HCT116 (cell line): ENCODE measurements around the gene NLRP11.

Source experiments
- CEBPB ChIP-seq: IDR thresholded peaks from 2 replicates; pipeline ENCODE4 v1.6.1; 2012; ENCODE audit warnings: low read depth
- EZH2 ChIP-seq: fragments of 200-600 bp; sonication (generic); IDR thresholded peaks from 2 replicates; pipeline ENCODE4 v1.6.1; 2017; ENCODE audit warnings: antibody characterized with exemption, mixed run types
- EZH2phosphoT487 ChIP-seq: fragments of 200-600 bp; IDR thresholded peaks from 2 replicates; pipeline ENCODE4 v1.6.1; 2018; ENCODE audit warnings: antibody characterized with exemption, borderline replicate concordance
- POLR2A ChIP-seq: IDR thresholded peaks from 2 replicates; pipeline ENCODE4 v1.7.0; 2011; ENCODE audit warnings: borderline replicate concordance; ENCODE audit not compliant: insufficient read depth, insufficient read length; ENCODE audit errors: extremely low read depth
- POLR2AphosphoS5 ChIP-seq: IDR thresholded peaks from 2 replicates; pipeline ENCODE4 v1.6.1; 2011; ENCODE audit warnings: mild to moderate bottlenecking, low read depth, low read length, moderate library complexity
- SIN3A ChIP-seq: IDR thresholded peaks from 2 replicates; pipeline ENCODE4 v1.6.1; 2012; ENCODE audit warnings: low read depth
- ZNF274 ChIP-seq: fragments of 200-500 bp; sonication (Bioruptor generic); IDR thresholded peaks from 2 replicates; pipeline ENCODE4 v1.6.1; 2014; ENCODE audit warnings: mild to moderate bottlenecking, low read depth, low read length, inconsistent platforms
- TF ChIP-seq, protein P1 (sequence below), 3 experiments: fragments of 200-600 bp in 1 of 3; sonication (generic) in 1 of 3; IDR thresholded peaks in 2 of 3; conservative IDR thresholded peaks in 1 of 3; 2 replicates each; pipeline ENCODE4 v1.5.1; 2012 to 2017; ENCODE audit warnings: low read depth in 2 of 3, low read length in 2 of 3, antibody characterized with exemption in 1 of 3, borderline replicate concordance in 1 of 3, control low read depth in 1 of 3, mild to moderate bottlenecking in 1 of 3, mixed read lengths in 1 of 3, mixed run types in 1 of 3, moderate library complexity in 1 of 3; ENCODE audit not compliant: insufficient read depth in 1 of 3
- TF ChIP-seq, protein P2 (sequence below): IDR thresholded peaks from 2 replicates; pipeline ENCODE4 v1.6.1; 2012
- TF ChIP-seq, protein P3 (sequence below): IDR thresholded peaks from 2 replicates; pipeline ENCODE4 v1.6.1; 2011; ENCODE audit warnings: mild to moderate bottlenecking, low read length, moderate library complexity; ENCODE audit not compliant: insufficient replicate concordance; ENCODE audit errors: extremely low read depth
- TF ChIP-seq, protein P4 (sequence below): IDR thresholded peaks from 2 replicates; pipeline ENCODE4 v1.6.1; 2012

DNA sequence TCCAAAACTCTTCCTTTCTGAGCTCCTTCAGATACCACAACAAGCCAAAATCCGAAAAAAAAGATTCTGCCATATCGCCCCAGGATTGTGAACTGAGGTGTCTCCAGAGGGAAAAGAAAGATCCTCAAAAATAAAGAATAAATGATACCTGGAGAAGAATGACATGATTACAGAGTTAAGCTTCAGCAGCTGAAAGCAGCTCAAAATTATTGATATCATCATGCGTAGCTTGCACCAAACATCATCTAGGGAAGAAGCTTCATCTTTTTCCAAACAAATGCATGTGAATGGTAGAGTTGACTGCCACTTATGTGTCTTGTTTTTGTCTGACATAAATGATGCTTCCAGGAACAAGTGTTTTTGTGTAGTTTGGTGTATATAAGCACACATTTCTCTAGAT is 93.5 kb downstream of the NLRP11 start, which contains the start of gene NLRP9:
- TF ChIP-seq, protein P1, sequence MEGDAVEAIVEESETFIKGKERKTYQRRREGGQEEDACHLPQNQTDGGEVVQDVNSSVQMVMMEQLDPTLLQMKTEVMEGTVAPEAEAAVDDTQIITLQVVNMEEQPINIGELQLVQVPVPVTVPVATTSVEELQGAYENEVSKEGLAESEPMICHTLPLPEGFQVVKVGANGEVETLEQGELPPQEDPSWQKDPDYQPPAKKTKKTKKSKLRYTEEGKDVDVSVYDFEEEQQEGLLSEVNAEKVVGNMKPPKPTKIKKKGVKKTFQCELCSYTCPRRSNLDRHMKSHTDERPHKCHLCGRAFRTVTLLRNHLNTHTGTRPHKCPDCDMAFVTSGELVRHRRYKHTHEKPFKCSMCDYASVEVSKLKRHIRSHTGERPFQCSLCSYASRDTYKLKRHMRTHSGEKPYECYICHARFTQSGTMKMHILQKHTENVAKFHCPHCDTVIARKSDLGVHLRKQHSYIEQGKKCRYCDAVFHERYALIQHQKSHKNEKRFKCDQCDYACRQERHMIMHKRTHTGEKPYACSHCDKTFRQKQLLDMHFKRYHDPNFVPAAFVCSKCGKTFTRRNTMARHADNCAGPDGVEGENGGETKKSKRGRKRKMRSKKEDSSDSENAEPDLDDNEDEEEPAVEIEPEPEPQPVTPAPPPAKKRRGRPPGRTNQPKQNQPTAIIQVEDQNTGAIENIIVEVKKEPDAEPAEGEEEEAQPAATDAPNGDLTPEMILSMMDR (IDR thresholded peaks at IDR 0.05 in 2 of 3, conservative IDR thresholded peaks at IDR 0.05 in 1 of 3; ENCODE audit: borderline replicate concordance in 1 of 3, insufficient read depth in 1 of 3, low read depth in 2 of 3, low read length in 2 of 3): no peak
- TF ChIP-seq EZH2: no peak
- no peak for TF ChIP-seq POLR2AphosphoS5
- TF ChIP-seq POLR2A: no peak
- TF ChIP-seq ZNF274: no peak
- TF ChIP-seq SIN3A: no peak
- TF ChIP-seq, protein P2, sequence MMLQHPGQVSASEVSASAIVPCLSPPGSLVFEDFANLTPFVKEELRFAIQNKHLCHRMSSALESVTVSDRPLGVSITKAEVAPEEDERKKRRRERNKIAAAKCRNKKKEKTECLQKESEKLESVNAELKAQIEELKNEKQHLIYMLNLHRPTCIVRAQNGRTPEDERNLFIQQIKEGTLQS: no peak
- no peak for TF ChIP-seq CEBPB
- TF ChIP-seq, protein P3, sequence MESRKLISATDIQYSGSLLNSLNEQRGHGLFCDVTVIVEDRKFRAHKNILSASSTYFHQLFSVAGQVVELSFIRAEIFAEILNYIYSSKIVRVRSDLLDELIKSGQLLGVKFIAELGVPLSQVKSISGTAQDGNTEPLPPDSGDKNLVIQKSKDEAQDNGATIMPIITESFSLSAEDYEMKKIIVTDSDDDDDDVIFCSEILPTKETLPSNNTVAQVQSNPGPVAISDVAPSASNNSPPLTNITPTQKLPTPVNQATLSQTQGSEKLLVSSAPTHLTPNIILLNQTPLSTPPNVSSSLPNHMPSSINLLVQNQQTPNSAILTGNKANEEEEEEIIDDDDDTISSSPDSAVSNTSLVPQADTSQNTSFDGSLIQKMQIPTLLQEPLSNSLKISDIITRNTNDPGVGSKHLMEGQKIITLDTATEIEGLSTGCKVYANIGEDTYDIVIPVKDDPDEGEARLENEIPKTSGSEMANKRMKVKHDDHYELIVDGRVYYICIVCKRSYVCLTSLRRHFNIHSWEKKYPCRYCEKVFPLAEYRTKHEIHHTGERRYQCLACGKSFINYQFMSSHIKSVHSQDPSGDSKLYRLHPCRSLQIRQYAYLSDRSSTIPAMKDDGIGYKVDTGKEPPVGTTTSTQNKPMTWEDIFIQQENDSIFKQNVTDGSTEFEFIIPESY: no peak
- TF ChIP-seq EZH2phosphoT487: no peak
- TF ChIP-seq, protein P4, sequence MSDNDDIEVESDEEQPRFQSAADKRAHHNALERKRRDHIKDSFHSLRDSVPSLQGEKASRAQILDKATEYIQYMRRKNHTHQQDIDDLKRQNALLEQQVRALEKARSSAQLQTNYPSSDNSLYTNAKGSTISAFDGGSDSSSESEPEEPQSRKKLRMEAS: no peak
